A549 (cell line): ENCODE results near the gene TNFAIP8. TPM values are rescaled to one million over a fixed set of nuclear protein-coding genes. Genes with fewer than 3 reads are reported as not detected.

ENCODE experiments used
- ATAC-seq, 2 experiments: fragments of 200-7000 bp in 1 of 2; fragments of >200 bp in 1 of 2; cut with Nextera tagmentation in 1 of 2; cut with Tn5 transposase in 1 of 2; 3 replicates each; pipeline versions ENCODE4 v1.8.0 to v1.9.1; 2018 to 2020; ENCODE audit warnings: mild to moderate bottlenecking in 1 of 2, moderate library complexity in 1 of 2
- CTCF ChIA-PET: fragments of 300-600 bp; sonication (Branson Sonifier 250); formaldehyde crosslinking; extraction: SDS; loops from one replicate; lab custom pipeline; 2021; ENCODE audit warnings: antibody characterized with exemption, inconsistent platforms; lab: Yijun Ruan, JAX
- POLR2A ChIA-PET: fragments of 350-600 bp; formaldehyde crosslinking; extraction: SDS; loops from one replicate; lab custom pipeline; 2021; ENCODE audit warnings: antibody characterized with exemption, inconsistent platforms; lab: Yijun Ruan, JAX
- DNase-seq, 2 experiments: peaks; one replicate each; pipeline versions ENCODE4 v3.0.0 to v3.0.0-alpha.2; 2011 to 2016; ENCODE audit warnings: low read depth in 1 of 2, low spot score in 1 of 2
- FAIRE-seq: peaks from 2 replicates; lab custom pipeline; 2011; peaks lifted over from hg19 to GRCh38; lab: Jason Lieb, UNC
- H3K27ac ChIP-seq, 2 experiments: fragments of >200 bp; sonication (Bioruptor Twin); formaldehyde crosslinking; 3 replicates each; pipeline ENCODE4 v1.5.1; 2016 to 2017
- H3K4me1 ChIP-seq: fragments of >200 bp; sonication (Bioruptor Twin); formaldehyde crosslinking; 3 replicates; pipeline ENCODE4 v1.6.1; 2016
- H3K4me2 ChIP-seq: fragments of >200 bp; sonication (Bioruptor Twin); formaldehyde crosslinking; 3 replicates; pipeline ENCODE4 v1.6.1; 2016
- H3K4me3 ChIP-seq: fragments of >200 bp; sonication (Bioruptor Twin); formaldehyde crosslinking; 3 replicates; pipeline ENCODE4 v1.5.1; 2016
- H3K9me3 ChIP-seq: fragments of >200 bp; sonication (Bioruptor Twin); formaldehyde crosslinking; 3 replicates; pipeline ENCODE4 v1.6.1; 2016
- ATOH8 ChIP-seq: fragments of 250-450 bp; sonication (Bioruptor Pico); IDR thresholded peaks from 2 replicates; pipeline ENCODE4 v1.5.0; 2020; ENCODE audit warnings: low read depth, mild to moderate bottlenecking, moderate library complexity
- BHLHE40 ChIP-seq: IDR thresholded peaks from 2 replicates; pipeline ENCODE4 v1.6.1; 2012; ENCODE audit warnings: low read depth, low read length, inconsistent platforms
- CBX2 ChIP-seq: fragments of 200-600 bp; sonication (generic); IDR thresholded peaks from 2 replicates; pipeline ENCODE4 v1.6.1; 2016; ENCODE audit warnings: low read depth, mild to moderate bottlenecking, borderline replicate concordance
- CBX8 ChIP-seq: fragments of 200-600 bp; sonication (generic); IDR thresholded peaks from 2 replicates; pipeline ENCODE4 v1.6.1; 2016
- CEBPB ChIP-seq, 2 experiments: fragments of >200 bp in 1 of 2; sonication (Bioruptor Twin) in 1 of 2; formaldehyde crosslinking in 1 of 2; IDR thresholded peaks; 2 replicates each; pipeline ENCODE4 v1.6.1; 2012 to 2016
- CTCF ChIP-seq: fragments of >200 bp; sonication (Bioruptor Twin); formaldehyde crosslinking; IDR thresholded peaks from 3 replicates; pipeline ENCODE4 v1.5.1; 2016
- EHF ChIP-seq: fragments of 250-450 bp; sonication (Bioruptor Pico); IDR thresholded peaks from 2 replicates; pipeline ENCODE4 v1.5.0; 2020; ENCODE audit warnings: mild to moderate bottlenecking
- ELK1 ChIP-seq: fragments of 150-350 bp; IDR thresholded peaks from 2 replicates; pipeline ENCODE4 v1.6.1; 2014; ENCODE audit warnings: low read depth, mild to moderate bottlenecking, low read length
- EP300 ChIP-seq, 2 experiments: fragments of >200 bp; sonication (Bioruptor Twin); formaldehyde crosslinking; IDR thresholded peaks; 2 replicates in 1 of 2; 3 replicates in 1 of 2; pipeline ENCODE4 v1.6.1; 2016 to 2017
- FOSB ChIP-seq: fragments of 250-450 bp; sonication (Bioruptor Pico); IDR thresholded peaks from 2 replicates; pipeline ENCODE4 v1.5.0; 2020; ENCODE audit warnings: mild to moderate bottlenecking, moderate library complexity
- HEYL ChIP-seq: fragments of 250-450 bp; sonication (Bioruptor Pico); IDR thresholded peaks from 2 replicates; pipeline ENCODE4 v1.8.0; 2021; ENCODE audit warnings: mild to moderate bottlenecking, moderate library complexity
- HMGXB4 ChIP-seq: fragments of 250-450 bp; sonication (Bioruptor Pico); IDR thresholded peaks from 2 replicates; pipeline ENCODE4 v1.5.0; 2021; ENCODE audit warnings: mild to moderate bottlenecking, moderate library complexity, borderline replicate concordance
- HOXA7 ChIP-seq: fragments of 250-450 bp; sonication (Bioruptor Pico); IDR thresholded peaks from 2 replicates; pipeline ENCODE4 v1.5.0; 2020; ENCODE audit warnings: mild to moderate bottlenecking, moderate library complexity
- HOXB13 ChIP-seq: fragments of 250-450 bp; sonication (Bioruptor Pico); IDR thresholded peaks from 2 replicates; pipeline ENCODE4 v1.5.0; 2020; ENCODE audit warnings: low read depth, mild to moderate bottlenecking, moderate library complexity
- JUN ChIP-seq, 2 experiments: fragments of >200 bp; sonication (Bioruptor Twin); formaldehyde crosslinking; IDR thresholded peaks; 2 replicates in 1 of 2; 3 replicates in 1 of 2; pipeline ENCODE4 v1.6.1; 2016 to 2017
- JUNB ChIP-seq: fragments of >200 bp; sonication (Bioruptor Twin); formaldehyde crosslinking; IDR thresholded peaks from 2 replicates; pipeline ENCODE4 v1.6.1; 2016
- MAFK ChIP-seq: fragments of 450-650 bp; IDR thresholded peaks from 2 replicates; pipeline ENCODE4 v1.6.1; 2014; ENCODE audit not compliant: partially characterized antibody
- MAX ChIP-seq: IDR thresholded peaks from 2 replicates; pipeline ENCODE4 v1.6.1; 2012
- MAZ ChIP-seq: fragments of 150-350 bp; IDR thresholded peaks from 2 replicates; pipeline ENCODE4 v1.6.1; 2014; ENCODE audit warnings: antibody characterized with exemption, low read depth, low read length, borderline replicate concordance
- MYC ChIP-seq: IDR thresholded peaks from 2 replicates; pipeline ENCODE4 v1.6.1; 2012; ENCODE audit warnings: mild to moderate bottlenecking, inconsistent platforms, low read length, improper control_type of control experiment, borderline replicate concordance
- NFE2L2 ChIP-seq: fragments of 150-350 bp; conservative IDR thresholded peaks from 2 replicates; pipeline ENCODE4 v1.6.1; 2014; ENCODE audit warnings: low read length
- NPAS2 ChIP-seq: fragments of 250-450 bp; sonication (Bioruptor Pico); IDR thresholded peaks from 2 replicates; pipeline ENCODE4 v1.8.0; 2022; ENCODE audit warnings: mild to moderate bottlenecking, moderate library complexity, borderline replicate concordance
- PHF8 ChIP-seq: fragments of 200-600 bp; sonication (generic); IDR thresholded peaks from 2 replicates; pipeline ENCODE4 v1.6.1; 2016; ENCODE audit warnings: low read depth, mild to moderate bottlenecking, antibody characterized with exemption, moderate library complexity, borderline replicate concordance
- POLR2AphosphoS2 ChIP-seq: conservative IDR thresholded peaks from 2 replicates; pipeline ENCODE4 v1.6.1; 2012; ENCODE audit warnings: low read length, improper control_type of control experiment, inconsistent platforms
- RAD21 ChIP-seq, 2 experiments: fragments of >200 bp in 1 of 2; sonication (Bioruptor Twin) in 1 of 2; formaldehyde crosslinking in 1 of 2; IDR thresholded peaks in 1 of 2; conservative IDR thresholded peaks in 1 of 2; 2 replicates in 1 of 2; 3 replicates in 1 of 2; pipeline ENCODE4 v1.6.1; 2012 to 2018; ENCODE audit warnings: inconsistent platforms in 1 of 2
- RARB ChIP-seq: fragments of 250-450 bp; sonication (Bioruptor Pico); IDR thresholded peaks from 2 replicates; pipeline ENCODE4 v1.8.0; 2021; ENCODE audit warnings: mild to moderate bottlenecking, moderate library complexity
- RFX5 ChIP-seq: fragments of 450-650 bp; IDR thresholded peaks from 2 replicates; pipeline ENCODE4 v1.7.1; 2014; ENCODE audit warnings: antibody characterized with exemption, mild to moderate bottlenecking, moderate library complexity
- SMC3 ChIP-seq: fragments of >200 bp; sonication (Bioruptor Twin); formaldehyde crosslinking; IDR thresholded peaks from 3 replicates; pipeline ENCODE4 v1.6.1; 2018; ENCODE audit warnings: inconsistent platforms
- TFCP2L1 ChIP-seq: fragments of 250-450 bp; sonication (Bioruptor Pico); IDR thresholded peaks from 2 replicates; pipeline ENCODE4 v1.5.0; 2021; ENCODE audit warnings: mild to moderate bottlenecking
- TP53 ChIP-seq: fragments of 250-450 bp; sonication (Bioruptor Pico); IDR thresholded peaks from 2 replicates; pipeline ENCODE4 v1.5.0; 2021; ENCODE audit warnings: mild to moderate bottlenecking, moderate library complexity
- ZFP36 ChIP-seq: fragments of 450-650 bp; IDR thresholded peaks from 2 replicates; pipeline ENCODE4 v1.6.1; 2014; ENCODE audit warnings: borderline replicate concordance; ENCODE audit not compliant: partially characterized antibody
- WGBS: methylation state at CpG from one replicate; pipeline ENCODE4 v1.1.6; 2017; ENCODE audit errors: missing lambda C conversion rate; 5-methylcytosine and 5-hydroxymethylcytosine counted together
- polyA plus RNA-seq, 4 experiments: library from polyadenylated mRNA; depleted of rRNA in 3 of 4; stranded (reverse); fragments of >200 nt; fragmentation: RNase III in 1 of 4; extraction: RNeasy Plus Mini Kit Qiagen cat#74134 plus additional on column Dnase treatment in 1 of 4; gene quantifications; 2 replicates in 3 of 4; 3 replicates in 1 of 4; pipeline ENCODE4 v1.2.3, GENCODE V29; 2011 to 2017

Gene TNFAIP8
- polyA plus RNA-seq, 2 of the 4 experiments (the other 2 are of a cell fraction): 34.9 to 35.7 TPM

GRCh38 chr5:119359737-119360413 is 4.1 kb downstream of the TNFAIP8 start:
- Histone ChIP-seq H3K4me1 (peaks cover 17% of the 10 kb centered on the region), H3K4me3 (no peak overlapping the region), H3K9me3 (no peaks in the 10 kb centered on the region), H3K4me2 (no peak overlapping the region), H3K27ac (no peak overlapping the region)
- ATAC-seq (no peak), DNase-seq (no peak), FAIRE-seq (no peak)
- TF ChIP-seq MYC: no peak
- no peak for TF ChIP-seq PHF8
- TF ChIP-seq CEBPB (IDR thresholded peaks at IDR 0.05): no peak
- TF ChIP-seq TFCP2L1 (CRISPR knock-in tag): no peak
- no peak for TF ChIP-seq MAFK
- TF ChIP-seq RFX5: no peak
- TF ChIP-seq CBX8: no peak
- TF ChIP-seq HOXB13: no peak
- TF ChIP-seq TP53 (CRISPR knock-in tag): no peak
- no peak for TF ChIP-seq MAZ
- TF ChIP-seq HEYL (CRISPR knock-in tag): no peak
- TF ChIP-seq ATOH8 (CRISPR knock-in tag): no peak
- no peak for TF ChIP-seq NFE2L2
- TF ChIP-seq EP300 (IDR thresholded peaks at IDR 0.05): no peak
- no peak for TF ChIP-seq SMC3
- TF ChIP-seq CBX2: no peak
- no peak for TF ChIP-seq RARB (CRISPR knock-in tag)
- no peak for TF ChIP-seq BHLHE40
- TF ChIP-seq JUNB: no peak
- no peak for TF ChIP-seq JUN (IDR thresholded peaks at IDR 0.05)
- CTCF ChIA-PET: interaction anchor here (0.7 to 2.7 kb wide), 4 partner anchors 18 to 372 kb away, joined by 3 to 11 read pairs (median 8); partner anchors contain the start of gene DTWD2
- POLR2A ChIA-PET: no interaction called here
- 59% methylated on average over 4 of the region's 4 CpGs for WGBS

- Histone ChIP-seq H3K27ac (no peak overlapping the region), H3K4me2 (no peak overlapping the region), H3K4me1 (peaks cover 22% of the 10 kb centered on the region), H3K9me3 (no peaks in the 10 kb centered on the region), H3K4me3 (no peak overlapping the region)
- no peak; a peak in 1 of 6 replicates for ATAC-seq
- TF ChIP-seq CBX2: no peak
- TF ChIP-seq HMGXB4 (CRISPR knock-in tag): no peak
- no peak for TF ChIP-seq RAD21 (conservative IDR thresholded peaks at IDR 0.05 in 1 of 2, IDR thresholded peaks at IDR 0.05 in 1 of 2)
- no peak for TF ChIP-seq CTCF
- TF ChIP-seq HOXA7: no peak
- TF ChIP-seq HOXB13: no peak
- TF ChIP-seq TP53 (CRISPR knock-in tag): no peak
- no peak for TF ChIP-seq ELK1
- no peak for TF ChIP-seq POLR2AphosphoS2
- no peak for TF ChIP-seq FOSB (CRISPR knock-in tag)
- TF ChIP-seq NFE2L2: no peak
- no peak for TF ChIP-seq BHLHE40
- no peak for TF ChIP-seq EHF
- no peak for TF ChIP-seq MAX
- no peak for TF ChIP-seq ZFP36
- TF ChIP-seq NPAS2: no peak
- no peak for TF ChIP-seq CBX8
- DNase-seq: no peak
- ChIA-PET POLR2A (interaction anchor here (0.5 kb wide), 1 partner anchor 30 kb away, joined by 4 read pairs; no protein-coding TSS in a partner anchor), CTCF (interaction anchor here (0.6 to 2.7 kb wide), 5 partner anchors 14 to 373 kb away, joined by 3 to 11 read pairs (median 9); partner anchors contain the start of gene DTWD2)
- 85% methylated on average over 5 of the region's 5 CpGs for WGBS
- no peak for FAIRE-seq
Measured at GRCh38 chr5:119360905-119361593, 5.2 kb downstream of the TNFAIP8 start.
